C1 segment of cervical spinal cord (tissue), 14 donors: ENCODE results near the gene PRKCE.

Experiments
- DNase-seq, 14 donors: peaks; one replicate each; lab custom pipeline; 2025; lab: John Stamatoyannopoulos, UW

The PRKCE gene

GRCh38 chr2:45957533-45958227 lies 306.2 kb downstream of the PRKCE start:
- no peak for DNase-seq

GRCh38 chr2:45960057-45960863 lies 308.8 kb downstream of the PRKCE start:
- DNase-seq, result no peak

- DNase-seq, result peak in 11 of 14 donors; percentile 3 to 82 (median 47)
Measured at GRCh38 chr2:45962177-45962921, 310.9 kb downstream of the PRKCE start.

GRCh38 chr2:45963816-45964215 lies 312.3 kb downstream of the PRKCE start:
- no peak for DNase-seq

- DNase-seq, result peak in 8 of 14 donors; percentile 3 to 78 (median 26)
Measured at GRCh38 chr2:45964223-45964841, 312.9 kb downstream of the PRKCE start.

- no peak for DNase-seq
Measured at GRCh38 chr2:45964906-45965305, 313.4 kb downstream of the PRKCE start.

GRCh38 chr2:45965871-45966498 lies 314.5 kb downstream of the PRKCE start:
- no peak for DNase-seq

- peak in 1 of 14 donors; percentile 14 for DNase-seq
Measured at GRCh38 chr2:45968946-45969584, 317.6 kb downstream of the PRKCE start.

- no peak for DNase-seq
Measured at GRCh38 chr2:45973426-45973825, 322.0 kb downstream of the PRKCE start.

- no peak for DNase-seq
Measured at GRCh38 chr2:45974056-45974455, 322.6 kb downstream of the PRKCE start.

- no peak for DNase-seq
Measured at GRCh38 chr2:45974762-45975408, 323.4 kb downstream of the PRKCE start.

GRCh38 chr2:45975752-45976517 lies 324.5 kb downstream of the PRKCE start:
- DNase-seq, result no peak

GRCh38 chr2:45978302-45978859 lies 326.9 kb downstream of the PRKCE start:
- no peak for DNase-seq

- DNase-seq, result no peak
Measured at GRCh38 chr2:45979065-45979464, 327.6 kb downstream of the PRKCE start.

- no peak for DNase-seq
Measured at GRCh38 chr2:45980161-45980865, 328.8 kb downstream of the PRKCE start.

GRCh38 chr2:45981384-45981930 lies 330.0 kb downstream of the PRKCE start:
- no peak for DNase-seq

- DNase-seq, result no peak
Measured at GRCh38 chr2:45982096-45982495, 330.6 kb downstream of the PRKCE start.

GRCh38 chr2:45983213-45983612 lies 331.7 kb downstream of the PRKCE start:
- no peak for DNase-seq
